Sciatic nerve (tissue), 2 donors: ENCODE results near the gene GUK1. TPM values are rescaled to one million over a fixed set of nuclear protein-coding genes. Genes with fewer than 3 reads are reported as not detected.

Experiments
- ATAC-seq: fragments of 200-7000 bp; cut with Tn5 transposase; one replicate; pipeline ENCODE4 v1.9.1; 2020; ENCODE audit warnings: mild to moderate bottlenecking, moderate library complexity
- DNase-seq: peaks from one replicate; pipeline ENCODE4 v3.0.0-alpha.2; 2020; ENCODE audit warnings: low spot score
- intact Hi-C: fragments of 100-400 bp; cut with DNase I; formaldehyde crosslinking; loops from one replicate; pipeline ENCODE4 v1.14.2; 2022
- total RNA-seq: library from RNA; stranded (reverse); fragmentation: NEBNext Ultra II Directional; extraction: Animal tissue kit (Norgen Biotek cat#: 25700); gene quantifications from one replicate; pipeline ENCODE4 v1.2.1, GENCODE V29; 2021
- donor health status: DM: no; HTN: no; CAD: no.
- donor health status: DM: no; HTN: no; CAD: no.

GUK1 gene
- total RNA-seq, 1 donor from 2014 or later, result 250 TPM

DNA sequence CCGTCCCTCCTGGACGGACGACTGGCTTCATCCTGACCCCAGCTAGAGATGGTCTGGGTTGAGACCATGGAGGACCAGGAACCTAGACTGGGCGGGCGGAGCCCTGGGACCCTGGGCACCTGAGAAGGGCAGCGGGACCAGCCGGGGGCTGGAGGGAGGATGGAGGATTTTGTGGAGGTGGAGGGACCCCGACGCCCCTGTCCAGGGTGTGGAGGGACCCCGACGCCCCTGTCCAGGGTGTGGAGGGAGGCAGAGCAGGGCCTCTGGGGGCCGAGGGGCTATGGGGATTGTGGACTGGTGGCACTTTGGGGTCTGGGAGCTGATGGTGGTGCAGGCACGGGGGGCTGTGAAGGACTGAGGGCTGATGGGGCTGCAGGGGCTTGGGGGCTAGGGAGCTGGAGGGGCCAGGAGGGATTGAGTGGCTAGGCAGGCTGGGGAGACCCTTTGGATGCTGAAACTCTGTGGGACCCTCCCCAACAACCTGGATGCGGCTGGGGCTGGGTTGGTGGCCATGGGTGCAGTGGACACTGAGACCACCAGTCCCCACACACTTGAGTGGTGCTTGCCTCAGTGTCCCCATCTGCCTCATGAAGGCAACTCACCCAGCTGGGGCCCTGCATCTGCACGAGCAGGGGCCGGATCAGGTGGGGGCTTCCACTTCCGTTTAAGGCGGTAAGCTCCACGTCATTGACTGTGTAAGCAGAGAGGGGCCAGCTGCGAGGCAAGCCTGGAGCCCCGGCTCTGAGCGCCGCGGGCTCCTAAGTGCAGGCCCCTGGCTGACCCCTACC lies 17.1 kb downstream of the GUK1 start:
- no peak for ATAC-seq
- intact Hi-C loops, result no loop called here
- DNase-seq, result no peak

- ATAC-seq (no peak), DNase-seq (no peak)
- intact Hi-C loops, result no loop called here
Measured at GRCh38 chr1:228157729-228158126, 17.6 kb downstream of the GUK1 start.

- DNase-seq (no peak), ATAC-seq (no peak)
- intact Hi-C loops, result no loop called here
Measured at GRCh38 chr1:228158151-228159007, 18.3 kb downstream of the GUK1 start.

GRCh38 chr1:228159008-228159665 lies 19.1 kb downstream of the GUK1 start:
- ATAC-seq (no peak), DNase-seq (no peak)
- intact Hi-C loops, result no loop called here

DNA sequence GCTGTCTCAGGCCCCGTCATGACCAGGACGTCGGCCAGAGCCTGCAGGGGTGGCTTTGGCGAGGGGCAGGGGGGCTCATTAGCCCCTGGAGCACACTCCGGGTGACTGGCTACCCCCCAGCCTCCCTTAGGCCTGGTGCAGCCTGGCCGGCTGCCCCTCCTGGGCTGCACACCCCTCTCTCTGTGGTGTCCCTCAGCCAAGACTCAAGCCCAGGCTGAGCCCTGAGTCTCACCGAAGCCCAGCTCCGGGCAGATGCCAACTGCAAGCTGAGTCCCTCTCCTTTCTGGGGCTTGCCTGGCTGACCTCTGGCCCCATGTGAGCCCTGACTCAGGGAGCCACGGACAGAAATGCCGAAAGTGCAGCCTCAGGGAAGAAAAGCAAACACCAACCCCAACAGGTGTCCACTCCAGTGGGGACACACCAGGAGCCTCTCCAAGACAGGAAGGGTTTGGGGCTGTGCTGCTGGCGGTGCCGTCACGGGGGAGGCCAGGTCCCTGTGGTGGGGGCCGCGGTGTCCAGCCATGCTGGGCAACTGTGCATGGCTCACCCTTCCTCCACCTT lies 20.2 kb downstream of the GUK1 start:
- intact Hi-C loops, result no loop called here
- ATAC-seq, result no peak
- no peak for DNase-seq

DNA sequence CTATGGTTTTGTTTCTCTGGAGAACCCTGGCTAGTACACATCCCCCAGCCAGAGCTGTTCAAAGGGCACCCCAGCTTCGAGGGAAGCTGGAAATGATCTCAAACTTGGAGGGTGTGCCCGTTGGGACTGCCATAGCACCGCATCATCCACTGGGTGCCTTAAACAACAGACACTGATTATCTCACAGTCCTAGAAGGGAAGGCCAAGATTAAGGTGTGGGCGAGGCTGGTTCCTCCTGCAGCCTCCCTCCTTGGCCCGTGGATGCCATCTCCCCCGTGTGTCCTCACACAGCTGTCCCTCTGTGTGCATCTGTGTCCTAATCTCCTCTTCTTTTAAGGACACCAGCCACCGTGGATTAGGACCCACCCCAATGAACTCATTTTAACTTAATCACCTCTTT lies 21.3 kb downstream of the GUK1 start:
- no peak for DNase-seq
- no peak for ATAC-seq
- intact Hi-C loops, result no loop called here

DNA sequence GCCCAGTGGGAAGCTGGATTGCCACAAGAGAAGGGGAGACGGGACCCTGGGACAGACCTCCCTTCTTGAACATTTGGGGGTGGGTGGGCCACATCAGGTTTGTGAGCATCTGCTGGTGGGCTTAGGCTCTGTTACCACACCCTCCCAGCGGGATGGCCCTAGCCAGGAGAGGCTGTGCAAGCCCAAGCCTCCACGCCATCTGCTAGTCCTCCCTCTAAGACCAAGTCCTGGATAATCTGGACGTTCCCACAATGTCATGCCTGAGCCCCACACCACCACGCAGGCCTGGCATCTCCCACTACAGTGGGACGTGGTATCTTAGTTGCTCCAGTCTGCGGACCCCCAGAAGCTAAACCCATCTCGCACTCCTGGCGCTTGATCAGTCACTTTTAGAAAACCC lies 21.8 kb downstream of the GUK1 start:
- no peak for ATAC-seq

DNA sequence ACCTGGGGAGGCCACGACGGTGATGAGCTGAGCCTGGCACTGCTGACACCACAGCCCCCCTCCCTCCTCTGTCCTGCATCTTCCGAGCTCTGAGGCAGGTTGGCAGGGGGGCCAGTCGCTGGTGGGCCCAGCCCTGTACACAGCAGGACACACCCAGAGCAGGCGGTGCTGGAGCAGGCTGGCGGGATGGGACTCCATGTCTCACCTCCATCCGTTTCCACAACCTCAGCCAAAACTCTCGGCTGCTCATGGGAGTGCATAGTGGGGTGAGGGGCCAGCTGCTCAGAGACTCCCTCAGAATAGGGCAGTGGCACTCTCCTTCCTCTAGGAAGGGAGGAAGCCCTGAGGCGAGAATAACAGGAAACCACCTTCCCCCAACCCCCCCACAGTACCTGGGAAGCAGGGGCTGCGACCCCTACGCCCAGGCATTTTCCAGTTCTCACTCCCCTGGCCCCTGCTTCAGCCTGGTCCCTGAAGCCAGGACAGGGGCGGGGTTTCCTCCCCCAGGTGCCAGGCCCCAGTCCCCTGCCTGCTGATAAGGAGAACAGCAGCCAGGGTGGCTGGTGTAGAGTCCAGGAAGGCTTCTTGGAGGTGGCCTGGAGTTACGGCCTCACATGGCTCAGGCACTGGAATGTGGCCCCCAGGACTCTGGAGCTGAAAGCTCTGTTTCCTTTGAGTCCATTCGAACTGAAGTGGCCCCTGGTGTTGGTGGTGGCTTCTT lies 22.4 kb downstream of the GUK1 start:
- ATAC-seq, result no peak
- no peak for DNase-seq
- intact Hi-C loops, result no loop called here

More for the DNA sequence above, 21.8 kb downstream of the GUK1 start:
- intact Hi-C loops, result no loop called here
- no peak for DNase-seq

GRCh38 chr1:228163007-228163753 lies 23.1 kb downstream of the GUK1 start:
- peak; percentile 75 for DNase-seq
- intact Hi-C loops, result no loop called here
- no peak for ATAC-seq

DNA sequence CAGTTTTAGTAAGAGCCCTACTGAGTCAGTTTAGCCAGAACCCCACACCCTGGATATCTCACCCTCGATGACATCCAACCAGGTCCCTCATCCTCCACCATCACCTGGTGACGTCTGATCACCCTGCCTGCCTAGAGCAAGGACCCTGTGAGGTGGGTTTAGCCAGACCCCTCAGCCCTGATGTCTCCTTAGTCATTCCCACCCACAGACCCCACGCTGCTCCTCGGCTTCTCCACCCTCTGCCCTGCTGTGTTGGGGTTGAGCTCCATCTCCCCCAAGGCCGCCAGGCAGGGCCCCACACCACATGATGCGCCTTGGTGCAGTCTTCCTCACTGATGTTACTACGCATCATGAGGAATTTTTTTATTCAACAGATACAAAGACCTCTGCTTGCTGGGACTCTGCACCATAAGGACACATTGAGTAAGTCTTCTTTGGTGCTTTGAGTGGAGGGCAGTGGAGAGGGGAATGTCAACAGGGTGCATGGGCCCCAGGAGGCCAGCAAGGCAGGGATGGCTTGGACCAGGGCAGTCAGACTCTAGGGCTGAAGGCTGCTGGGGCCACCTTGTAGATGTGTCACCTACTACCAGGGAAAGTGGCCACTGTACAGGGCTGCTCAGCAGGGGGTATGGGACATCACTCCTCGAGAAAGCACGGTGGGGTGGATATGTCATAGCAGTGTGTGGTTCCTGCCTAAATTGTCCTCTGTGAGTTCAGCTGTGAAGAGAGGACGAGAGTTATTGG lies 23.9 kb downstream of the GUK1 start:
- ATAC-seq, result no peak
- no peak for DNase-seq
- intact Hi-C loops, result no loop called here

- peak; percentile 64 for DNase-seq
- intact Hi-C loops, result no loop called here
- no peak for ATAC-seq
Measured at GRCh38 chr1:228164561-228165371, 24.7 kb downstream of the GUK1 start.

DNA sequence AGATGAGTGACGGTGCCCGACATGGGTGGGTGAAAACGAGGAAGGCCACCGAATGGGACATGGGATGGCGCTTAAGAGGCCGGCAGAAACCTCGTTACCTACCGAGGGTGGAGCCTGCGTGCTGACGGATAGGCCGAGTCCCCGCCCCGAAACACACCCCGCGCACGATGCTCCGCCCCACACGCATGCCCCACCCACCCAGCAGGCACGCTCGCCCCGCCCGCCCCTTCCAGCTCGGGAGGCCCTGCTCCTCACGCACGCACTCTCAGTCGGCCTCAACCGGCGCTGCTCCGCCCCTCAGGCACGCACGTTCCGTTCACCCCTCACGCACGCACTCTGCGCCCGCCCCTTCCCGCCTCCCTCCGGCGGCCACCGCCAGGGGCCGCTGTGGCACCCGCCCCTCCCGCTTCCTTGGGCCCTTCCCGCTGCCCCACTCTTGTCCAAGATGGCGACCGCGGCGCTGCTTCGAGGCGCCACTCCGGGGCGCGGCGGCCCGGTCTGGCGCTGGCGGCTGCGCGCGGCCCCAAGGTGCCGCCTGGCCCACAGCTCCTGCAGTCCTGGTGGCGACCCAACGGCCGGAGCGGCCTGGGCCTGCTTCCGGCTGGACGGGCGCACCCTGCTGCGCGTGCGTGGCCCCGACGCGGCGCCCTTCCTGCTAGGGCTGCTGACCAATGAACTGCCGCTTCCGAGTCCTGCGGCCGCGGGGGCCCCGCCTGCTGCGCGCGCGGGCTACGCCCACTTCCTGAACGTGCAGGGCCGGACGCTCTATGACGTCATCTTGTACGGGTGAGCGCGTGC lies 25.5 kb downstream of the GUK1 start, which contains the start of gene IBA57:
Gene IBA57, plus strand, starts transcription at position 433 of the 798 bp plus-strand sequence. Its CDS starts 13 bp downstream, at position 446.
- peak; percentile 93 for ATAC-seq
- DNase-seq, result peak; percentile 99
- intact Hi-C loops, result no loop called here

DNA sequence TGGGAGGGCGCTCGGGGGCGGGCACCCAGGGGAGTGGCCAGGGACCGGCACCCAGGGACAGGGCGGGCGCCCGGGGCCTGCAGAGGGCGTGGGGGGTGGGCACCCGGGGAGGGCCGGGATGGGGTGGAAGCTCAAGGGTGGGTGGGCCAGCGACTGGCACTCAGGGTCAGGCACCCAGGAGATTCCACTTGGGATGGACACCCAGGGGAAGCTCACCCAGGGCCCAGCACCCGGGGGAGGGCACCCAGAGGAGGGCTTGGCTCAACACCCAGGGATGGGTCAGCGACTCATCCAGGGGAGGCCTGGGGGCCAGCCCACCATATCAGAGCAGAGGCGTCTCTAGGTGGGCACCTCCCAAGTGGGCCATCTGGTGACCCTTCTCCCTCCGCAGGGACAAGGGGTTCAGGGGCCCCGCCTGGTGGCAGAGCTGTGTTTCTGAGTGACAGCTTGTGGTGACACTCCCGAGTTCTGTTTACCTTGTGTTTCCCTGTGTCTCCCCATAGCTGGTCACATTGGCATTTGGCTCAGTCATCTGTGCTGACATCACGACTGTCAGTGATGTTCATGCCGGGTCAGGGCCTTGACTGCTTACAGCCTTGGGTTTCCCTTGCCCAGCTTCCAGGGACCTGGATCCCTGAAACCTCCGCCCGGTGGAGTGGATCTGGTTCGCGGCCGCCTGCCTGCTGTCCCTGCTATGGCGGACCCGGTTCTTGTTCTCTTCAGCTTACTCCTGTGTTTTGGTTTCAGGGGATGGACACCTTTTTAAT lies 26.3 kb downstream of the GUK1 start:
- peak; percentile 29 for ATAC-seq
- peak; percentile 83 for DNase-seq
- intact Hi-C loops, result no loop called here

DNA sequence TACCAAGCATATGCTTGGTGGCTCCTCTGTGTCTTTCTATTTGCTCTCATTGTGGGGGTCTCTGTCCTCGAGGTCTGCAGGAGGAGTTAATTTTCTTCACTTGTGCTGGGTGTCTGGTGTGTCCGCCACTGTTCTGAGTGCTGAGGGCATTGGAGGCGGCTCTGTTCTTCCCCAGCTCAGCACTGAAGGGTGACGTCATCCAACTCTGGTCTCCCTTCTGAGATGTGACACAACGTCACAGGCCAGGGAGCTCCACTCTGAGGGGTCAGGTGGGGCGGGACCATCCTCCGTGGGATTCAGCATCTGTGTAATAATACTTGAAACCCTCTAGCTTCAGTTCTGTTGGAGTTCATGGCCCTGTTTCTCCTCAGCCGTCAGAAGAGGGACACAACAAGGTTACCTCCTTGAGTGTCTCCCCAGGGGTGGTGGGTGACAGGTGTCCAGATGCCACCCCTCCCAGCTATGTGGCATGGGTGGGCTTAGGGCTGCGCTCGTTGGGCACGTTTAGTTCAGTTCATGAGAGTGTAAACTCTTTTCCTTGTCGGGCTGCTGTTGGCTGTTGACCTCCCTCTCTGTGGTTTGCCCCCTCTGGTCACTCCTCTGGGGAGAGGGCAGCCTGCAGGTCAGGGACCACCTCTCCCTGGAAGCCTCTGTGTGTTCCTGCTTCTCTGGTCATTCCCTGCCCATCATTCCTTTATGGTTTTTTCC lies 28.6 kb downstream of the GUK1 start:
- no peak for DNase-seq
- intact Hi-C loops, result no loop called here

More for the DNA sequence above, 28.6 kb downstream of the GUK1 start:
- ATAC-seq, result no peak
